Activated B cell treated with CpG ODN at 0.5 μM for 24 hours (primary cell): ENCODE measurements around the gene CRKL. TPM values are rescaled to one million over a fixed set of nuclear protein-coding genes. Genes with fewer than 3 reads are reported as not detected.

Experiments
- ATAC-seq: fragments of 200-7000 bp; cut with Tn5 transposase; one replicate; pipeline ENCODE4 v1.10.0; 2021; ENCODE audit warnings: low read depth, mild to moderate bottlenecking, moderate library complexity
- CTCF ChIA-PET: fragments of 350-600 bp; sonication (Branson Sonifier 250); formaldehyde crosslinking; loops from one replicate; lab custom pipeline; 2021; ENCODE audit warnings: antibody characterized with exemption; lab: Charles Lee
- POLR2A ChIA-PET: fragments of 350-600 bp; sonication (Branson Sonifier 250); formaldehyde crosslinking; loops from one replicate; lab custom pipeline; 2021; ENCODE audit warnings: antibody characterized with exemption; lab: Charles Lee
- DNase-seq: peaks from one replicate; pipeline ENCODE4 v3.0.0; 2022
- H3K27ac Mint-ChIP-seq: one replicate; pipeline ENCODE4 v1.8.0; 2020; ENCODE audit warnings: mixed read lengths
- H3K27me3 Mint-ChIP-seq: one replicate; pipeline ENCODE4 v1.8.0; 2021; ENCODE audit warnings: mixed read lengths
- H3K36me3 Mint-ChIP-seq: one replicate; pipeline ENCODE4 v1.8.0; 2021; ENCODE audit warnings: low read depth, mixed read lengths
- H3K4me1 Mint-ChIP-seq: one replicate; pipeline ENCODE4 v1.8.0; 2021; ENCODE audit warnings: mixed read lengths
- H3K4me3 Mint-ChIP-seq: one replicate; pipeline ENCODE4 v1.8.0; 2020; ENCODE audit warnings: mild to moderate bottlenecking, mixed read lengths
- H3K9me3 Mint-ChIP-seq: one replicate; pipeline ENCODE4 v1.8.0; 2020; ENCODE audit warnings: mixed read lengths
- intact Hi-C: fragments of 100-400 bp; cut with micrococcal nuclease; formaldehyde crosslinking; loops from one replicate; pipeline ENCODE4 v1.15.1; 2024
- total RNA-seq: library from RNA; stranded (reverse); gene quantifications from 2 replicates; pipeline ENCODE4 v1.2.3, GENCODE V29; 2022
- TF ChIP-seq, protein P1 (sequence below): fragments of 200-600 bp; IDR thresholded peaks from one replicate; pipeline ENCODE4 v1.8.0; 2022; ENCODE audit warnings: antibody characterized with exemption, mild to moderate bottlenecking

CRKL gene
- total RNA-seq, 1 donor from 2014 or later, result 55.7 TPM

DNA sequence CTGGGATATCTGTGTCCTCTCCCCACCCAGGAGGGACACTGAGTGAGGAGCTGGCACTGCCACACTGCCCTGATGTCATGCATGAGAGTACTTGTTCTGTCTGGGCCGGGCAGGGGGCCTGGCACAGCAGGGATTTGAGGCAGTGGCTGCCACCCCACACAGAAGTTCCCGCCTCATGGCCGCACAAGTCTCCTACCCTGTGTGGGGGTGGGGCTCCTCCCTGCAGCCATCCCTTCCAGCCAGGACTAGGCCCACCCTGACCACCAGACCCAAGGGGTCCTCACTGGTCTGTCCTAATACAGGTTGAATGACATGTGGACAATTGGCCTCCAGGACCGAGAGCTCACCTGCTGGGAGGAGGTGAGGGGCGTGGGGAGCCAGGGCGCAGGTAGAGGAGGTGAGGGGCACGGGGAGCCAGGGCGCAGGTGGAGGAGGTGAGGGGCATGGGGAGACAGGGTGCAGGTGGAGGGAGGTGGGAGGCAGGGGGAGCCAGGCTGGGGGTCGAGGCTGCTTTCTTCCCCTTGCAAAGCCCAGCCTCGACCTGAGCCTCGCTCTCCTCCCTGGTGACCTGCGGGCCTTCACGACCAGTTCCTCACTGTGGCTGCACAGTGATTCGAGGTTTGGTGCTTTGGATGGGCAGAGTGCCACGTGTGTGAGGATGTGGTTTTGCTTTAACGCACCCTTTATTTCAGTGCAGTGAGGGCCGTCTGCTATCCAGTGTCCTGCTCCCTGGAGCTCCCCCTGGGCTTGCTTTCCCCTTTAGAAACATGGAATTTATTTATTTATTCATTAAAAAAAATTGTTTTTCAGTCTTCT lies 72.3 kb downstream of the CRKL start:
- peaks cover 2% of the 10 kb centered on the region for H3K4me1 Mint-ChIP-seq
- no peak for DNase-seq
- ATAC-seq, result no peak
- TF ChIP-seq, protein P1, sequence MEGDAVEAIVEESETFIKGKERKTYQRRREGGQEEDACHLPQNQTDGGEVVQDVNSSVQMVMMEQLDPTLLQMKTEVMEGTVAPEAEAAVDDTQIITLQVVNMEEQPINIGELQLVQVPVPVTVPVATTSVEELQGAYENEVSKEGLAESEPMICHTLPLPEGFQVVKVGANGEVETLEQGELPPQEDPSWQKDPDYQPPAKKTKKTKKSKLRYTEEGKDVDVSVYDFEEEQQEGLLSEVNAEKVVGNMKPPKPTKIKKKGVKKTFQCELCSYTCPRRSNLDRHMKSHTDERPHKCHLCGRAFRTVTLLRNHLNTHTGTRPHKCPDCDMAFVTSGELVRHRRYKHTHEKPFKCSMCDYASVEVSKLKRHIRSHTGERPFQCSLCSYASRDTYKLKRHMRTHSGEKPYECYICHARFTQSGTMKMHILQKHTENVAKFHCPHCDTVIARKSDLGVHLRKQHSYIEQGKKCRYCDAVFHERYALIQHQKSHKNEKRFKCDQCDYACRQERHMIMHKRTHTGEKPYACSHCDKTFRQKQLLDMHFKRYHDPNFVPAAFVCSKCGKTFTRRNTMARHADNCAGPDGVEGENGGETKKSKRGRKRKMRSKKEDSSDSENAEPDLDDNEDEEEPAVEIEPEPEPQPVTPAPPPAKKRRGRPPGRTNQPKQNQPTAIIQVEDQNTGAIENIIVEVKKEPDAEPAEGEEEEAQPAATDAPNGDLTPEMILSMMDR, result no peak
- H3K27me3 Mint-ChIP-seq, result no peaks in the 10 kb centered on the region
- peaks cover 50% of the 10 kb centered on the region for H3K36me3 Mint-ChIP-seq
- no peak overlapping the region for H3K27ac Mint-ChIP-seq
- intact Hi-C loops, result no loop called here
- ChIA-PET CTCF (no interaction called here), POLR2A (interaction anchor here (1.4 kb wide), 1 partner anchor 7 kb away, joined by 4 read pairs; the partner anchor contains the start of gene LZTR1)
- H3K4me3 Mint-ChIP-seq, result no peak overlapping the region
- H3K9me3 Mint-ChIP-seq, result no peaks in the 10 kb centered on the region

DNA sequence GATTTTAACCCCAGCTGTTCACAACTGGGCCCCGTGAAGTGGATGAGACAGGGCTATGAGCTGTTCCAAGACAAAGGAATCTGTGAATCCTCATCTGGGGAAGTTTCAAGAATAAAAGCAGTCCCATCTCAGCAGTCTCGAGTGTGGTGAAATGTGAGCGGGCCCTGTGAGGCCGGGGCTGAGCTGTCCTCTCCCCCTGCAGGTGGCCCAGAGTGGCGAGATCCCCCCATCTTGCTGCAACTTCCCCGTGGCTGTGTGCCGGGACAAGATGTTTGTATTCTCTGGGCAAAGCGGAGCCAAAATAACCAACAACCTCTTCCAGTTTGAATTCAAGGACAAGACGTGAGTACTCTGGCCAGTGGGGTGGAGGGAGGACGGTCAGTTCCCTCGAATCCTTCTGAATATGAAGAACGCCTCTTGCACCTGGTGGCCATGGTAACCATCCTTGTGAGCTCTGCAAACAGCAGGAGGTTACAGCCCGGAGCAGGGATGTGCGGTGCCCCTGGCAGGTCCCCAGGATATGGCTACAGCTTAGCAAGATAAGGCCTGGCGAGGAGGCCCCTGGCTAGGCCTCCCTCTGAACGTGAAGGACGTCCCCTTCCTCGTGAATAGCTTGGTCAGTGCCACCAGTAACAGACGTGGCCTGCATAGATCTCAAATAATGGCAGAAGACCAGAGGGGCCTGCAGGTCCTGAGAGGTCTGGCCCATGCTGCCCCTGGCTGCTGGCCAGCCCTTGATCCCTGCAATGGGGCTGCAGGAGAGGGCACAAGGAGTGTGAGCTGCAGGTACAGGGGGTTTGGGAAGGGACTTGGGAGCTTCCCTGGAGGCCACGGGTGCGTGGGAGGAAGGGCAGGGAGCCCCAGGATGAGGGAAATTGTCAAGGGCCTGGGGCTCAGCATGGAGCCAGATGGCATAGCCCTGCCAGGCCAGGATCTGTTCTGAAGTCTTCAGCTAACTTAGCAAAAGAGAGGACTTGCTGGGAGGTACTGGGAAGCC lies 73.3 kb downstream of the CRKL start:
- ATAC-seq (no peak), DNase-seq (no peak)
- peaks cover 55% of the 10 kb centered on the region for H3K36me3 Mint-ChIP-seq
- TF ChIP-seq, protein P1, result no peak
- ChIA-PET CTCF (interaction anchor here (0.6 kb wide), 1 partner anchor 33 kb away, joined by 3 read pairs; no protein-coding TSS in a partner anchor), POLR2A (interaction anchor here (1.4 kb wide), 1 partner anchor 8 kb away, joined by 4 read pairs; the partner anchor contains the start of gene LZTR1)
- H3K27me3 Mint-ChIP-seq, result no peaks in the 10 kb centered on the region
- peaks cover 2% of the 10 kb centered on the region for H3K4me1 Mint-ChIP-seq
- intact Hi-C loops, result no loop called here
- no peak overlapping the region for H3K4me3 Mint-ChIP-seq
- no peak overlapping the region for H3K27ac Mint-ChIP-seq
- H3K9me3 Mint-ChIP-seq, result no peaks in the 10 kb centered on the region

DNA sequence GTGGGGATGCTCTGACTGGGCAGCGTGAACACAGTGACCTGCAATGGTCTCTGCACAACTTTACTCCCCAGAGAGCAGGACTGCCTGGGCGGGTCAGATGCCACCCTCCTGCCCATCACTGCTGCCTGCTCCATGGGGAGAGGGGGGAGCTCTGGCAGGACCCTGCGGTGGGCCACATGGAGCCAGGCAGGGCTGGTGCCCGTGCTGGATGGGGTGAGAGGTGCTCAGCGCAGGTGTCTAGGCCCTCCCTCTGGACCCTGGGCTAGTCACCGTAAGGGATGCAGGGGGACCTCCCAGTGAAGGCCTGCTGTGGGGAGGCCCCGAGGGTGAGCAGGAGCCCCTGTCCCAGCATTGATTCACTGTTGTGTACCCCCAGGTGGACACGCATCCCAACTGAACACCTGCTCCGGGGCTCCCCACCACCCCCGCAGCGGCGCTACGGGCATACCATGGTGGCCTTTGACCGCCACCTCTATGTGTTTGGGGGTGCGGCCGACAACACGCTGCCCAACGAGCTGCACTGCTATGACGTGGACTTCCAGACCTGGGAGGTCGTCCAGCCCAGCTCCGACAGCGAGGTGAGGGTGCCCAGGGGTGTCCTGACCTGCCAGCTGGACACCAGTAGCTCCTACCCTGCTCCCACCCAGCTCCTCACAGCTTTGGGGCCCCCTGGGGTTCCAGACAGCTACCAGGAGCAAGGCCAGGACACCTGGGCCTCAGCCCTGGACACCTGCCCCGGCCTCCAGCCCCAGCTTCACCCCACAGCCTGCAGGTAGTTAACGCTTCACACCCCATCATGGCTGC lies 74.2 kb downstream of the CRKL start:
- ATAC-seq, result no peak
- no peak overlapping the region for H3K4me3 Mint-ChIP-seq
- intact Hi-C loops, result no loop called here
- ChIA-PET CTCF (no interaction called here), POLR2A (interaction anchor here (1.4 kb wide), 1 partner anchor 9 kb away, joined by 4 read pairs; the partner anchor contains the start of gene LZTR1)
- H3K9me3 Mint-ChIP-seq, result no peaks in the 10 kb centered on the region
- TF ChIP-seq, protein P1, result no peak
- no peak overlapping the region for H3K27ac Mint-ChIP-seq
- no peaks in the 10 kb centered on the region for H3K27me3 Mint-ChIP-seq
- peaks cover 2% of the 10 kb centered on the region for H3K4me1 Mint-ChIP-seq
- no peak for DNase-seq
- peaks cover 56% of the 10 kb centered on the region for H3K36me3 Mint-ChIP-seq

DNA sequence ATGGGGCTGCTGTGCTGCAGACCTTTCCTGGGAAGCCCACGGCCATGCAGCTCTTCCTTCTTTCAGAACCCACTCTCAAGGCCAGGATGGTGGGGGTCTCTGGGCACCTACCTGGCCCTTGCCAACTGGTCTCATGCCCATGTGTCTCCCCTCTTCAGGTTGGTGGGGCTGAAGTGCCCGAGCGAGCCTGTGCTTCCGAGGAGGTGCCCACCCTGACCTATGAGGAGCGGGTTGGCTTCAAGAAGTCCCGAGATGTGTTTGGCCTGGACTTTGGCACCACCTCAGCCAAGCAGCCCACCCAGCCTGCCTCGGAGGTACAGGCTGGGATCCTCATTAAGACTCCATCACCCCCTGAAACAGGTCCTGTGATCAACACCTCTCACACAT lies 74.8 kb downstream of the CRKL start:
- Mint-ChIP-seq H3K9me3 (no peaks in the 10 kb centered on the region), H3K27ac (no peak overlapping the region), H3K4me1 (peaks cover 2% of the 10 kb centered on the region), H3K27me3 (no peaks in the 10 kb centered on the region), H3K4me3 (no peak overlapping the region), H3K36me3 (peaks cover 54% of the 10 kb centered on the region)
- DNase-seq (no peak), ATAC-seq (no peak)
- ChIA-PET POLR2A (no interaction called here), CTCF (no interaction called here)
- TF ChIP-seq, protein P1, result no peak
- intact Hi-C loops, result no loop called here
